OCI-LY7 (cell line): ENCODE results near the gene FLAD1. TPM values are rescaled to one million over a fixed set of nuclear protein-coding genes. Genes with fewer than 3 reads are reported as not detected.

ENCODE experiments used
- BruUV-seq: library from RNA; stranded (reverse); fragments of 400-500 nt; replicated peaks from 2 replicates; lab custom pipeline; 2021; lab: Mats Ljungman, UMichigan
- CTCF ChIA-PET: fragments of 300-600 bp; sonication (Branson Sonifier 250); formaldehyde crosslinking; loops from one replicate; lab custom pipeline; 2022; ENCODE audit warnings: antibody characterized with exemption; ENCODE audit not compliant: unreplicated experiment; lab: Charles Lee
- POLR2A ChIA-PET: fragments of 300-600 bp; sonication (Branson Sonifier 250); formaldehyde crosslinking; loops from one replicate; lab custom pipeline; 2022; ENCODE audit warnings: antibody characterized with exemption; lab: Charles Lee
- DNase-seq: peaks from one replicate; pipeline ENCODE4 v3.0.0-alpha.2; 2015; ENCODE audit warnings: low spot score
- H2AFZ ChIP-seq: fragments of 200-600 bp; sonication (generic), shearing (Covaris generic); 2 replicates; pipeline ENCODE4 v1.6.1; 2014; ENCODE audit warnings: mild to moderate bottlenecking, antibody characterized with exemption, low read length, moderate library complexity
- H3K27ac ChIP-seq: fragments of 200-600 bp; sonication (generic); 2 replicates; pipeline ENCODE4 v1.5.1; 2014; ENCODE audit warnings: mixed run types, low read depth, mild to moderate bottlenecking, moderate library complexity, low read length, inconsistent platforms; ENCODE audit not compliant: poor library complexity, severe bottlenecking
- H3K36me3 ChIP-seq: fragments of 200-600 bp; sonication (generic); 2 replicates; pipeline ENCODE4 v1.6.1; 2014; ENCODE audit warnings: mild to moderate bottlenecking, antibody characterized with exemption, low read length, moderate library complexity, mixed read lengths; ENCODE audit not compliant: insufficient read depth
- H3K4me1 ChIP-seq: fragments of 200-600 bp; sonication (generic); 2 replicates; pipeline ENCODE4 v1.5.1; 2014; ENCODE audit warnings: mild to moderate bottlenecking, low read length; ENCODE audit not compliant: insufficient read depth, poor library complexity, severe bottlenecking
- H3K4me2 ChIP-seq: fragments of 200-600 bp; sonication (generic); 2 replicates; pipeline ENCODE4 v1.6.1; 2014; ENCODE audit warnings: mild to moderate bottlenecking, low read length
- H3K4me3 ChIP-seq: fragments of 200-600 bp; sonication (generic); 2 replicates; pipeline ENCODE4 v1.5.1; 2014; ENCODE audit warnings: mild to moderate bottlenecking, low read depth, low read length; ENCODE audit not compliant: poor library complexity, severe bottlenecking
- H3K79me2 ChIP-seq: fragments of 200-600 bp; sonication (generic); 2 replicates; pipeline ENCODE4 v1.6.1; 2016; ENCODE audit warnings: low read depth, mild to moderate bottlenecking, low read length, moderate library complexity, mixed read lengths; ENCODE audit not compliant: insufficient read depth
- H3K9me2 ChIP-seq: fragments of 200-600 bp; sonication (generic); 2 replicates; pipeline ENCODE4 v1.6.1; 2016; ENCODE audit warnings: mild to moderate bottlenecking, low read length, mixed read lengths; ENCODE audit not compliant: insufficient read depth
- H3K9me3 ChIP-seq: fragments of 200-600 bp; sonication (generic); 2 replicates; pipeline ENCODE4 v1.6.1; 2014; ENCODE audit warnings: mild to moderate bottlenecking, mixed run types, low read length, mixed read lengths
- H4K20me1 ChIP-seq: fragments of 200-600 bp; sonication (generic); 2 replicates; pipeline ENCODE4 v1.6.1; 2014; ENCODE audit warnings: mild to moderate bottlenecking, antibody characterized with exemption, low read length, moderate library complexity, mixed read lengths; ENCODE audit not compliant: insufficient read depth
- EZH2phosphoT487 ChIP-seq: fragments of 200-600 bp; sonication (generic); IDR thresholded peaks from 2 replicates; pipeline ENCODE4 v1.6.1; 2018; ENCODE audit warnings: low read depth, borderline replicate concordance, mild to moderate bottlenecking, mixed run types, antibody characterized with exemption, low read length, moderate library complexity, mixed read lengths
- intact Hi-C: fragments of 100-400 bp; cut with micrococcal nuclease; formaldehyde crosslinking; loops from one replicate; pipeline ENCODE4 v1.10.0; 2022; ENCODE audit not compliant: unreplicated experiment
- total RNA-seq, 2 experiments: library from RNA; depleted of rRNA in 1 of 2; stranded (reverse); fragments of >200 nt in 1 of 2; shearing (Covaris generic) in 1 of 2; gene quantifications; 2 replicates each; pipeline ENCODE4 v1.2.3, GENCODE V29; 2014 to 2022
- TF ChIP-seq, protein P1 (sequence below): fragments of 200-600 bp; sonication (generic); conservative IDR thresholded peaks from 2 replicates; pipeline ENCODE4 v1.5.1; 2014; ENCODE audit warnings: mild to moderate bottlenecking, antibody characterized with exemption, low read length, moderate library complexity, mixed read lengths

The FLAD1 gene
- total RNA-seq, 2 experiments from 2014 or later = 52.7 to 57.9 TPM

GRCh38 chr1:154972517-154973343 lies 10.4 kb upstream of the FLAD1 start:
- Histone ChIP-seq H3K4me1 (peaks cover 46% of the 10 kb centered on the region), H3K9me2 (no peaks in the 10 kb centered on the region), H3K27ac (peak overlapping the region; percentile 89), H3K36me3 (peaks cover 52% of the 10 kb centered on the region), H3K4me3 (peak overlapping the region; percentile 83), H2AFZ (no peak overlapping the region), H4K20me1 (peaks cover 14% of the 10 kb centered on the region; the same call in 1 of the 2 replicates), H3K79me2 (peaks cover 64% of the 10 kb centered on the region), H3K9me3 (no peaks in the 10 kb centered on the region), H3K4me2 (peak overlapping the region; percentile 86)
- ChIA-PET CTCF (no interaction called here), POLR2A (interaction anchor here (0.7 to 1.8 kb wide), 3 partner anchors 17 to 235 kb away, joined by 3 to 6 read pairs (median 3); partner anchors contain the start of genes LENEP and PBXIP1)
- no peak for DNase-seq
- no TSS peak for BruUV-seq
- no peak for TF ChIP-seq EZH2phosphoT487
- TF ChIP-seq, protein P1, sequence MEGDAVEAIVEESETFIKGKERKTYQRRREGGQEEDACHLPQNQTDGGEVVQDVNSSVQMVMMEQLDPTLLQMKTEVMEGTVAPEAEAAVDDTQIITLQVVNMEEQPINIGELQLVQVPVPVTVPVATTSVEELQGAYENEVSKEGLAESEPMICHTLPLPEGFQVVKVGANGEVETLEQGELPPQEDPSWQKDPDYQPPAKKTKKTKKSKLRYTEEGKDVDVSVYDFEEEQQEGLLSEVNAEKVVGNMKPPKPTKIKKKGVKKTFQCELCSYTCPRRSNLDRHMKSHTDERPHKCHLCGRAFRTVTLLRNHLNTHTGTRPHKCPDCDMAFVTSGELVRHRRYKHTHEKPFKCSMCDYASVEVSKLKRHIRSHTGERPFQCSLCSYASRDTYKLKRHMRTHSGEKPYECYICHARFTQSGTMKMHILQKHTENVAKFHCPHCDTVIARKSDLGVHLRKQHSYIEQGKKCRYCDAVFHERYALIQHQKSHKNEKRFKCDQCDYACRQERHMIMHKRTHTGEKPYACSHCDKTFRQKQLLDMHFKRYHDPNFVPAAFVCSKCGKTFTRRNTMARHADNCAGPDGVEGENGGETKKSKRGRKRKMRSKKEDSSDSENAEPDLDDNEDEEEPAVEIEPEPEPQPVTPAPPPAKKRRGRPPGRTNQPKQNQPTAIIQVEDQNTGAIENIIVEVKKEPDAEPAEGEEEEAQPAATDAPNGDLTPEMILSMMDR = no peak
- intact Hi-C loops = no loop called here

- TSS peak; percentile 73 for BruUV-seq
- POLR2A ChIA-PET = interaction anchor here (0.6 to 1.7 kb wide), 8 partner anchors 16 to 339 kb away, joined by 3 to 6 read pairs (median 4); partner anchors contain the start of genes EFNA4, KCNN3, LENEP and PBXIP1
- peaks cover 15% of the 10 kb centered on the region; the same call in 1 of the 2 replicates for H4K20me1 ChIP-seq
- H3K9me3 ChIP-seq = no peaks in the 10 kb centered on the region
- no peaks in the 10 kb centered on the region for H3K9me2 ChIP-seq
- intact Hi-C loops = loop anchor here (1.0 kb wide), 2 partner anchors 12 to 26 kb away; partner anchors contain the start of gene PYGO2
- peaks cover 52% of the 10 kb centered on the region for H3K4me1 ChIP-seq
- TF ChIP-seq EZH2phosphoT487 = no peak
- TF ChIP-seq, protein P1 = peak; percentile 37; the same call in 1 of the 2 replicates
- H3K4me2 ChIP-seq = peak overlapping the region; percentile 86
- H2AFZ ChIP-seq = peak overlapping the region; percentile 20; the same call in 1 of the 2 replicates
- peak overlapping the region; percentile 89 for H3K27ac ChIP-seq
- H3K4me3 ChIP-seq = peak overlapping the region; percentile 83
- H3K79me2 ChIP-seq = peaks cover 72% of the 10 kb centered on the region
- DNase-seq = peak; percentile 94
- CTCF ChIA-PET = no interaction called here
- peaks cover 52% of the 10 kb centered on the region for H3K36me3 ChIP-seq
These were observed 9.6 kb upstream of the FLAD1 start for GRCh38 chr1:154973344-154974101.
